Measurements from ENCODE around the gene CHST12. TPM values are rescaled to one million over a fixed set of nuclear protein-coding genes. Genes with fewer than 3 reads are reported as not detected.

CHST12 gene
- total RNA-seq, 2 experiments from 2014 or later: 1.8 to 1.9 TPM

DNA sequence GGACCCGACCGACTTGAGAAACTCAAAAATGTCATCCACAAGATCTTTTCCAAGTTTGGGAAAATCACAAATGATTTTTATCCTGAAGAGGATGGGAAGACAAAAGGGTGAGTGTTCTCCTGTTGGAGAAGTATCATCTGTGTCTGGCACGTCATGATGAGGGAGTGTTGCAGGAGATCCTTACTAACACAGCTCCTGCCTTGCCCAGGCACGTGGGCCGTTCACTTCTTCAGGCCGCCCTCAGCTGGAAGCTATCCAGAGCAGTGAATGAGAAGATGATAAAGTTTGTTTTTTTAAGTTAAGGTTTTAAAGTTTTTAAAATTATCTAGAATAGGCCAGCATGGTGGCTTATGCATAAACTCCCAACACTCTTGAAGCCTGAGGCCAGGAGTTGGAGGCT, 42.6 kb upstream of the CHST12 start:
- ChIA-PET POLR2A (interaction anchor here (0.7 to 0.9 kb wide), 2 partner anchors 47 to 119 kb away, joined by 3 to 4 read pairs; partner anchors contain the start of genes MRM2 and NUDT1), CTCF (interaction anchor here (0.9 kb wide), 1 partner anchor 13 kb away, joined by 4 read pairs; no protein-coding TSS in a partner anchor)
- DNase-seq (no peak), ATAC-seq (no peak)
- H3K4me1 Mint-ChIP-seq: peaks cover 39% of the 10 kb centered on the region
- H3K27me3 Mint-ChIP-seq: no peaks in the 10 kb centered on the region
- no peaks in the 10 kb centered on the region for H3K9me3 Mint-ChIP-seq (ENCODE audit: low read depth)
- H3K36me3 Mint-ChIP-seq (ENCODE audit: low read depth): peaks cover 65% of the 10 kb centered on the region
- H3K27ac Mint-ChIP-seq: no peak overlapping the region
- no peak overlapping the region for H3K4me3 Mint-ChIP-seq
- intact Hi-C loops (cut with DNase I, micrococcal nuclease): no loop called here

- Mint-ChIP-seq H3K27me3 (no peaks in the 10 kb centered on the region), H3K36me3 (ENCODE audit: low read depth) (peaks cover 67% of the 10 kb centered on the region), H3K4me1 (peaks cover 27% of the 10 kb centered on the region), H3K27ac (no peak overlapping the region), H3K9me3 (ENCODE audit: low read depth) (no peaks in the 10 kb centered on the region), H3K4me3 (no peak overlapping the region)
- intact Hi-C loops (cut with DNase I, micrococcal nuclease): no loop called here
- DNase-seq: no peak
- CTCF ChIA-PET: interaction anchor here (0.6 kb wide), 1 partner anchor 1871 kb away, joined by 3 read pairs; no protein-coding TSS in a partner anchor
- no peak for ATAC-seq
- POLR2A ChIA-PET: no interaction called here
These were observed 40.9 kb upstream of the CHST12 start for GRCh38 chr7:2362385-2363088.

DNA sequence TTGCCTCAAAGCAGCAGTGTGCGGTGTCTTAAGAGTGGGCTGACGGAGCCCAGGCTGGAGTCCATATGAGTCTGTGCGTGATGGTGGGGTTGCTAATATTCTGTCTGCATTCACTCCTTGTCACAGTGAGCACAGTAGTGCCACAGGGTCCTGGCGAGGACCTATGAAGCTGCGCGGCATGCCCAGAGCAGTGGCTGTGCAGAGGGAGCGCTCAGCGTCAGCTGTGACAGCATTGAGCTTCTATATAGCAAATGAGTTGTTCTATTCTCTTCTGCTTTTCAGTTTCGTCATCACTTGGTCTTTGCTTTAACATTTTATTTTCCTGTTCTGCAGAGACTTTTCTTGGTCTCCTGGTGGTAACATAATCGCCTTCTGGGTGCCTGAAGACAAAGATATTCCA, 34.3 kb upstream of the CHST12 start:
- ATAC-seq: no peak
- no peak overlapping the region for H3K27ac Mint-ChIP-seq
- no peaks in the 10 kb centered on the region for H3K9me3 Mint-ChIP-seq (ENCODE audit: low read depth)
- no peak for DNase-seq
- H3K4me3 Mint-ChIP-seq: no peak overlapping the region
- H3K4me1 Mint-ChIP-seq: no peaks in the 10 kb centered on the region
- intact Hi-C loops (cut with DNase I, micrococcal nuclease): no loop called here
- H3K27me3 Mint-ChIP-seq: no peaks in the 10 kb centered on the region
- CTCF ChIA-PET: interaction anchor here (1.3 kb wide), 1 partner anchor 28 kb away, joined by 5 read pairs; no protein-coding TSS in a partner anchor
- H3K36me3 Mint-ChIP-seq (ENCODE audit: low read depth): peaks cover 62% of the 10 kb centered on the region
- POLR2A ChIA-PET: interaction anchor here (2.6 kb wide), 1 partner anchor 11 kb away, joined by 10 read pairs; no protein-coding TSS in a partner anchor

DNA sequence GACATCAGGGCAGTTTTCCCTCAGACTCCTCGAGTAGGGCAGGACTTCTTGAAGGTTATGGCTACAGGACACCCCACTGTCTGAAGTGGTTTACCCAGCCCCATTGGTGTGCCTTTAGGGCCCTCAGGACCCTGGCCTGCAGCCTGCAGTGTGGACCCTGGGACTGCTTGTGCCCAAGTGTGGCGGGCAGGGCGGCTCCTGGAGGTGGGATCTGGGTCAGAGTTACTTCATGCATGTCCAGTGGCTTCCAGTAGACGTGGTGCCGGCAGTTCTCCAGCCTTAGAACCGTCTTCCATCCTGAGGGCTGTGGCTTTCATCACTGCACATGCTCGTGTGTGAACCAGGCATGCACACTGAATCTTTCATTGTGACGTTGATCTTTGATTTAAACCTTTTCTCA, 32.1 kb upstream of the CHST12 start:
- intact Hi-C loops (cut with DNase I, micrococcal nuclease): no loop called here
- CTCF ChIA-PET: interaction anchor here (0.8 kb wide), 1 partner anchor 343 kb away, joined by 3 read pairs; no protein-coding TSS in a partner anchor
- Mint-ChIP-seq H3K4me3 (no peak overlapping the region), H3K36me3 (ENCODE audit: low read depth) (peaks cover 66% of the 10 kb centered on the region), H3K9me3 (ENCODE audit: low read depth) (no peaks in the 10 kb centered on the region), H3K27ac (no peak overlapping the region), H3K27me3 (no peaks in the 10 kb centered on the region), H3K4me1 (no peaks in the 10 kb centered on the region)
- POLR2A ChIA-PET: no interaction called here
- ATAC-seq (no peak), DNase-seq (no peak)

- intact Hi-C loops (cut with DNase I, micrococcal nuclease): no loop called here
- no peak for ATAC-seq
- no peaks in the 10 kb centered on the region for H3K9me3 Mint-ChIP-seq (ENCODE audit: low read depth)
- H3K27me3 Mint-ChIP-seq: no peaks in the 10 kb centered on the region
- H3K36me3 Mint-ChIP-seq (ENCODE audit: low read depth): peaks cover 62% of the 10 kb centered on the region
- no peak for DNase-seq
- POLR2A ChIA-PET: no interaction called here
- H3K4me1 Mint-ChIP-seq: peaks cover 3% of the 10 kb centered on the region
- CTCF ChIA-PET: interaction anchor here (1.0 kb wide), 1 partner anchor 25 kb away, joined by 3 read pairs; no protein-coding TSS in a partner anchor
- H3K27ac Mint-ChIP-seq: no peak overlapping the region
- no peak overlapping the region for H3K4me3 Mint-ChIP-seq
These were observed 30.7 kb upstream of the CHST12 start for GRCh38 chr7:2372724-2373123.

GRCh38 chr7:2373124-2373556, 30.3 kb upstream of the CHST12 start:
- intact Hi-C loops (cut with DNase I, micrococcal nuclease): no loop called here
- ChIA-PET POLR2A (interaction anchor here (0.6 to 1.4 kb wide), 3 partner anchors 19 to 415 kb away, joined by 3 read pairs; partner anchors contain the start of gene EIF3B), CTCF (interaction anchor here (1.0 kb wide), 1 partner anchor 25 kb away, joined by 3 read pairs; no protein-coding TSS in a partner anchor)
- no peak for DNase-seq
- H3K4me3 Mint-ChIP-seq: no peak overlapping the region
- no peak overlapping the region for H3K27ac Mint-ChIP-seq
- peaks cover 64% of the 10 kb centered on the region for H3K36me3 Mint-ChIP-seq (ENCODE audit: low read depth)
- no peaks in the 10 kb centered on the region for H3K9me3 Mint-ChIP-seq (ENCODE audit: low read depth)
- H3K4me1 Mint-ChIP-seq: peaks cover 3% of the 10 kb centered on the region
- no peak for ATAC-seq
- H3K27me3 Mint-ChIP-seq: no peaks in the 10 kb centered on the region

DNA sequence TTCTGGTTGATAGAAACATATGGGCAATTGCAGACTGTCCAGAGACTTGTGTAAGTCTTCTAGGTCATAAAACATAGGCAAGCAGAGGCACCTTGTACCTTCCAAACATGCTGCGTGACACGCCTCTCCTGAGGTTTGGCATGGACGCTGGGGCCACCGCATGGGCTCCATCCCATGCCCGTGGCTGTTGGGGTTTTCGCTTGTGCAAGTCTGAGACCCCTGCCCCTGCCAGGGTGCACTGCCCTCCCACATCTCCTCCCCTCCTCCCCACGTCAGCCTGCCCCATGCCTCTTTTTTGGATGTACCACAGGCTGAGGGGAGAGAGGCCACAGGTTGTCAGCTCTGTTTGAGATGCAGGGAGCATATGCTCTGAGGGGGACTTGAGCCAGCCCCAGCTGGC, 29.8 kb upstream of the CHST12 start:
- H3K4me3 Mint-ChIP-seq: no peak overlapping the region
- no peaks in the 10 kb centered on the region for H3K27me3 Mint-ChIP-seq
- no peak for ATAC-seq
- peaks cover 3% of the 10 kb centered on the region for H3K4me1 Mint-ChIP-seq
- no peak for DNase-seq
- ChIA-PET POLR2A (interaction anchor here (0.6 to 1.4 kb wide), 3 partner anchors 20 to 414 kb away, joined by 3 read pairs; partner anchors contain the start of gene EIF3B), CTCF (interaction anchor here (1.0 kb wide), 1 partner anchor 26 kb away, joined by 3 read pairs; no protein-coding TSS in a partner anchor)
- intact Hi-C loops (cut with DNase I, micrococcal nuclease): no loop called here
- H3K27ac Mint-ChIP-seq: no peak overlapping the region
- H3K36me3 Mint-ChIP-seq (ENCODE audit: low read depth): peaks cover 67% of the 10 kb centered on the region
- no peaks in the 10 kb centered on the region for H3K9me3 Mint-ChIP-seq (ENCODE audit: low read depth)

DNA sequence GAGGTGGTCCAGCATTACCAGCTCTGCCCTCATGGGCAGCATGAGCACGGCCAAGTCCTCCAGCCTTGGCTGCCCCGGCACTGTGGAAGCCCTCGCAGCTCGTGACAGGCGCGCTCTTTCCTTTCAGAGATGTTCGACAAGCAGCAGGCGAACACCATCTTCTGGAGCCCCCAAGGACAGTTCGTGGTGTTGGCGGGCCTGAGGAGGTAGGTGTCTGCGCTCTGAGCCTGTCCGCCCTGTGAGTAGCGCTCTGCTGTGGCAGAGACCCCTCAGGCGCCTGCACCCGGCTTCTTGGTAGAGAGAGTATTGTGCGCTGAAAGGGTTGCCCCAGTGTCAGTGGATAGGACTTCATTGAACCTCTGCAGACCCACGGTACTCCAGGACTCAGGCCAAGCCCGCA, 29.0 kb upstream of the CHST12 start:
- no peak overlapping the region for H3K4me3 Mint-ChIP-seq
- intact Hi-C loops (cut with DNase I, micrococcal nuclease): no loop called here
- ChIA-PET CTCF (no interaction called here), POLR2A (interaction anchor here (0.6 to 1.4 kb wide), 2 partner anchors 10 to 20 kb away, joined by 3 to 4 read pairs; partner anchors contain the start of gene EIF3B)
- no peaks in the 10 kb centered on the region for H3K9me3 Mint-ChIP-seq (ENCODE audit: low read depth)
- H3K27me3 Mint-ChIP-seq: no peaks in the 10 kb centered on the region
- peaks cover 67% of the 10 kb centered on the region for H3K36me3 Mint-ChIP-seq (ENCODE audit: low read depth)
- DNase-seq: no peak
- ATAC-seq: no peak
- H3K4me1 Mint-ChIP-seq: peaks cover 3% of the 10 kb centered on the region
- no peak overlapping the region for H3K27ac Mint-ChIP-seq

GRCh38 chr7:2374830-2375728, 28.3 kb upstream of the CHST12 start:
- Mint-ChIP-seq H3K4me1 (peaks cover 3% of the 10 kb centered on the region), H3K9me3 (ENCODE audit: low read depth) (no peaks in the 10 kb centered on the region), H3K27me3 (no peaks in the 10 kb centered on the region), H3K36me3 (ENCODE audit: low read depth) (peaks cover 69% of the 10 kb centered on the region), H3K4me3 (no peak overlapping the region), H3K27ac (no peak overlapping the region)
- intact Hi-C loops (cut with DNase I, micrococcal nuclease): no loop called here
- ATAC-seq (no peak), DNase-seq (no peak)
- ChIA-PET CTCF (no interaction called here), POLR2A (interaction anchor here (0.6 to 1.4 kb wide), 2 partner anchors 9 to 21 kb away, joined by 3 to 4 read pairs; partner anchors contain the start of gene EIF3B)

DNA sequence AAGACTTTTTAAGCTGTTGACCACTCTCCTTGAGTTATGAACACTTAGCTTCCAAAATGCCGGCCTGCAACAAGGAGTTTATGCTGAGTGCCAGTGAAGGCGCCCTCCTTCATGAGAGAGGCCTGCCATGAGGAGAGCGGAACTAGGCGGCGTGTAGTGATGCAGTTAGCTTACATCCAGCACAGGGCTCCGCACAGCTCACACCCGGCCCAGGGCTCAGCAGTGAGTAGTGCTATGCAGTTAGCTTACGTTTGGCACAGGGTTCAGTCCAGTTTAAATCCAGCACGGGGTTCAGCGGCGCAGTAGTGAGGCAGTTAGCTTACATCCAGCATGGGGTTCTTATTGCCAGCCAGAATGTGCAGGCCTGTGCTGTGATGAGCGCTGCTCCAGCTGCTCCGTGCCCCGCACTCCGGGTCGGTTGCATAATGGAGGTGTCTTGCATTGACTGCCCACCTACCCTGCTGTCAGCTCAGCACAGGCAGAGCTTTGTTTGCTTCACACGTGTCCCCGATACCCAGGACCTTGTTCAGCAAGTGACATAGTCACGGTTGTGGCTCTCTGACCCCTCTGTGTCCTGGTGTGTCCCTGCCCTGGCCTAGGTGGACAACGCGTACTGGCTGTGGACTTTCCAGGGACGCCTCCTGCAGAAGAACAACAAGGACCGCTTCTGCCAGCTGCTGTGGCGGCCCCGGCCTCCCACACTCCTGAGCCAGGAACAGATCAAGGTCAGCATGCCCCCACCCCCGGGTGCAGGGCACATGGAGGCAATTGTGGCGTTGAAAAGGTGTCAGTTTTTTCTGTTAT, 26.9 kb upstream of the CHST12 start:
- CTCF ChIA-PET: interaction anchor here (0.7 to 1.0 kb wide), 3 partner anchors 32 to 90 kb away, joined by 3 read pairs; no protein-coding TSS in a partner anchor
- Mint-ChIP-seq H3K36me3 (ENCODE audit: low read depth) (peaks cover 72% of the 10 kb centered on the region), H3K4me1 (peaks cover 3% of the 10 kb centered on the region), H3K9me3 (ENCODE audit: low read depth) (no peaks in the 10 kb centered on the region), H3K27me3 (no peaks in the 10 kb centered on the region), H3K4me3 (no peak overlapping the region), H3K27ac (peak overlapping the region; percentile 43)
- POLR2A ChIA-PET: interaction anchor here (0.6 kb wide), 2 partner anchors 11 to 23 kb away, joined by 3 read pairs; no protein-coding TSS in a partner anchor
- intact Hi-C loops (cut with DNase I, micrococcal nuclease): no loop called here
- no peak for DNase-seq
- no peak for ATAC-seq
